Superior temporal gyrus (tissue), 1 donor: ENCODE results near the gene CHAC2.
"Not testable (repeated sequence)": the region's sequence is repeated elsewhere in the genome, so short reads cannot be mapped to it uniquely, and the experiment has no call there.

ENCODE experiments used
- DNase-seq: peaks from one replicate; pipeline ENCODE4 v3.0.0-alpha.2; 2016; ENCODE audit errors: extremely low spot score

The CHAC2 gene

GRCh38 chr2:53778536-53779162 is 11.0 kb downstream of the CHAC2 start:
- no peak for DNase-seq

GRCh38 chr2:53780056-53780455 is 12.5 kb downstream of the CHAC2 start:
- DNase-seq, result no peak

DNA sequence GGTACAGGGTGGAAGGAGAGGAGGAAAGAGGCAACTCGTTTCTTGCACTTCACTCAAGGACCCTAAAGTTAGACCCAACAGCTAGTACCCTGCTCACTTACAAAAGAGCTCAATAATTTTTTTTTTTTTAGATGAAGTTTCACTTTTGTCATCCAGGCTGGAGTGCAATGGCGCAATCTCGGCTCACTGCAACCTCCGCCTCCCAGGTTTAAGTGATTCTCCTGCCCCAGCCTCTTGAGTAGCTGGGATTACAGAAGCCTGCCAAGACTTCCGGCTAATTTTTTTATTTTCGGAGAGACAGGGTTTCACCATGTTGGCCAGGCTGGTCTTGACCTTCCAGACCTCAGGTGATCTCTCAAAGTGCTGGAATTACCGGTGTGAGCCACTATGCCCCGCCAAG is 15.1 kb downstream of the CHAC2 start:
- DNase-seq, result no peak

DNA sequence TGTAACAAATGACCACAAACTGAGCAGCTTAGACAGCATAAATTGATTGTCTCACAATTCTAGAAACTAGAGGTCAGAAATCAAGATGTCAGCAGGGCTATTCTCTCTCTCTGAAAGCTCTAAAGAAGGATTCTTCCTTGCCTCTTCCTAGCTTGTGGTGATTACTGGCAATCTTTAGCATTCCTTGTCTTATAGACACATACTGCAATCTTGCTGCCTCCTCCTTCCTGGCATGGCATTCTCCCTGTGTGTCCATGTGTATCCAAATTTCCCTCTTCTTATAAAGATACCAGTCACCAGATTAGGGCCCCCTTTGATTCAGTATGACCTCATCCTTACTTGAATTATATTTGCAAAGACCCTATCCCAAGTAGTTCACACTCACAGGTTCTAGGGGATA is 16.8 kb downstream of the CHAC2 start:
- DNase-seq, result no peak

GRCh38 chr2:53785366-53785765 is 17.8 kb downstream of the CHAC2 start:
- no peak for DNase-seq

GRCh38 chr2:53786352-53786704 is 18.7 kb downstream of the CHAC2 start:
- no peak for DNase-seq

GRCh38 chr2:53786705-53787613 is 19.4 kb downstream of the CHAC2 start, which contains the start of the genes ASB3 and ERLEC1:
Gene ASB3, minus strand, starts transcription at chr2:53786953. Its CDS starts 21,381 bp downstream, at chr2:53765572.
Gene ERLEC1, plus strand, starts transcription at chr2:53787044. Its CDS starts 167 bp downstream, at chr2:53787211.
- peak; percentile 92 for DNase-seq

- DNase-seq, result no peak
Measured at GRCh38 chr2:53787614-53788289, 20.1 kb downstream of the CHAC2 start.

DNA sequence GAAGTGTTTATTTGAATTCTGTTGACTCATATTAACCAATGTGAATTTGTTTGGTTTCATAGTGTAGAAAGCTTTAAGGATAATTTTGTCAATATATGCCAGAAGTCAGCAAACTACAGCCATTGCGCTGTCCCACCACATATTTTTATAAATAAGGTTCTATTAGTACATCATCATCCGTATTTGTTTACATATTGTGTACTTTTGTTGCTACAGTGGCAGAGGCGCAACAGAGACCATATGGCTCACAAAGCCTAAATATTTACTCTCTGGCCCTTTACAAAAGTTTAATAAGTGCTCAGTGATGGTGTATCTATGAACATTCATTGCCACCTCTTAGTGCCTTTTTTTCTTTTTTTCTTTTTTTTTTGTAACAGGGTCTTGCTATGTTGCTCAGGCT is 25.7 kb downstream of the CHAC2 start:
- no peak for DNase-seq

GRCh38 chr2:53793821-53794220 is 26.2 kb downstream of the CHAC2 start:
- DNase-seq, result no peak

DNA sequence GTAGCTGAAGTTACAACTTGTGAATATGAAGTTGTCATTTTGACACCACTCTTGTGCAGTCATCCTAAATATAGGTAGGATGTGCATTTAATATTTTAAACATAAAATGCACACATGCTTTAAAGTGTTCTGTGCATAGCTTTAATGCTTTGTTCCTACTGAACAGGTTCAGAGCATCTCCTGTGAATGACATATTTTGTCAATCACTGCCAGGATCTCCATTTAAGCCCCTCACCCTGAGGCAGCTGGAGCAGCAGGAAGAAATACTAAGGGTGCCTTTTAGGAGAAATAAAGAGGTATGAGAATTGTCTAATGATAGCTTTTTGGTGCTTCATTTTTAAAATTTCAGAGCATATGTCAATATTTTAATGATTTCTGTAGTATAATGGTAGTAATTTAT is 33.9 kb downstream of the CHAC2 start:
- DNase-seq, result no peak

- no peak for DNase-seq
Measured at GRCh38 chr2:53802617-53803151, 35.1 kb downstream of the CHAC2 start.

GRCh38 chr2:53811601-53812000 is 44.0 kb downstream of the CHAC2 start:
- DNase-seq, result no peak

- DNase-seq, result no peak
Measured at GRCh38 chr2:53813151-53813550, 45.5 kb downstream of the CHAC2 start.

- no peak for DNase-seq
Measured at GRCh38 chr2:53818854-53819435, 51.3 kb downstream of the CHAC2 start.

- DNase-seq, result no peak
Measured at GRCh38 chr2:53819634-53820033, 52.0 kb downstream of the CHAC2 start.

- no peak for DNase-seq
Measured at GRCh38 chr2:53820048-53820447, 52.4 kb downstream of the CHAC2 start.

- no peak for DNase-seq
Measured at GRCh38 chr2:53820711-53821110, 53.1 kb downstream of the CHAC2 start.

DNA sequence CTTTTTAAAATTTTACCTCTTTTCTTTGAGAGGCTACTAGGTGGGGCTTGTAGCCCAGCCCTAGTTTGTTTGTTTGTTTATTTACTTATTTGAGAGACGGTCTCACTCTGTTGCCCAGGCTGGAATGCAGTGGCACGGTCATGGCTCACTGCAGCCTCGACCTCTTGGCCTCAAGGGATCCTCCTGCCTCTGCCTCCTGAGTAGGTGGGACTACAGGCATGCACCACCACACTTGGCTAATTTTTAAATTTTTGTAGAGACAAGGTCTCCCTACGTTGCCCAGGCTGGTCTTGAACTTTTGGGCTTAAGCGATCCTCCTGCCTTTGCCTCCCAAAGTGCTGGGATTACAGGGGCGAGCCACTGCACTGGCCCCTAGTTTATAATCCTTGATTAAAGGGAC is 54.2 kb downstream of the CHAC2 start:
- no peak for DNase-seq

DNA sequence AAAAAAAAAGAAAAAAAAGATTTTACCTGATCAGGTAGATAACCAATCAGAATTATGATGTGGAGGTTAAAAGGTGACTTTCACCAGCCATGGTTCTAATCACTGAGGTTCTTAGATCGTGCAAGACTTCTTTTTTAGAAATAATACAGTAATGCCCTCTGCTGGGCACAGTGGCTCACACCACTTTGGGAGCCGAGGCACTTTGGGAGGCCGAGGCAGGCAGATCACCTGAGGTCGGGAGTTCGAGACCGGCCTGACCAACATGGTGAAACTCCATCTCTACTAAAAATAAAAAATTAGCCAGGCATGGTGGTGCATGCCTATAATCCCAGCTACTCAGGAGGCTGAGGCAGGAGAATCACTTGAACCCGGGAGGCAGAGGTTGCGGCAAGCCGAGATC is 56.0 kb downstream of the CHAC2 start:
- not testable (repeated sequence) for DNase-seq
